ENCODE data around the gene ADCY1. TPM values are rescaled to one million over a fixed set of nuclear protein-coding genes. Genes with fewer than 3 reads are reported as not detected.

The ADCY1 gene
- total RNA-seq, 1 donor from 2014 or later, result 4.7 TPM

GRCh38 chr7:45698303-45699014, 124.3 kb downstream of the ADCY1 start:
- Mint-ChIP-seq H3K9me3 (peaks cover 4% of the 10 kb centered on the region), H3K27me3 (ENCODE audit: low read depth) (peaks cover 9% of the 10 kb centered on the region), H3K4me1 (no peaks in the 10 kb centered on the region), H3K27ac (no peak overlapping the region), H3K4me3 (no peak overlapping the region), H3K36me3 (no peaks in the 10 kb centered on the region)
- TF ChIP-seq CTCF (IDR thresholded peaks at IDR 0.05; ENCODE audit: unreplicated experiment), result no peak
- peak in 1 of 2 experiments; percentile 30 for DNase-seq (ENCODE audit: low spot score in 2 of 2, unreplicated experiment in 2 of 2)

GRCh38 chr7:45699015-45699309, 124.8 kb downstream of the ADCY1 start:
- peak in 1 of 2 experiments; percentile 13 for DNase-seq (ENCODE audit: low spot score in 2 of 2, unreplicated experiment in 2 of 2)
- H3K9me3 Mint-ChIP-seq, result peaks cover 4% of the 10 kb centered on the region
- no peak for TF ChIP-seq CTCF (IDR thresholded peaks at IDR 0.05; ENCODE audit: unreplicated experiment)
- H3K4me1 Mint-ChIP-seq, result no peaks in the 10 kb centered on the region
- H3K27me3 Mint-ChIP-seq (ENCODE audit: low read depth), result peaks cover 9% of the 10 kb centered on the region
- H3K4me3 Mint-ChIP-seq, result no peak overlapping the region
- no peak overlapping the region for H3K27ac Mint-ChIP-seq
- no peaks in the 10 kb centered on the region for H3K36me3 Mint-ChIP-seq

- Mint-ChIP-seq H3K27me3 (ENCODE audit: low read depth) (peaks cover 9% of the 10 kb centered on the region), H3K27ac (no peak overlapping the region), H3K4me1 (no peaks in the 10 kb centered on the region), H3K36me3 (no peaks in the 10 kb centered on the region), H3K9me3 (no peaks in the 10 kb centered on the region), H3K4me3 (no peak overlapping the region)
- no peak for TF ChIP-seq CTCF (IDR thresholded peaks at IDR 0.05; ENCODE audit: unreplicated experiment)
- peak in 1 of 2 experiments; percentile 21 for DNase-seq (ENCODE audit: low spot score in 2 of 2, unreplicated experiment in 2 of 2)
Observed at GRCh38 chr7:45699726-45700390, 125.7 kb downstream of the ADCY1 start.

- no peaks in the 10 kb centered on the region for H3K9me3 Mint-ChIP-seq
- H3K4me3 Mint-ChIP-seq, result no peak overlapping the region
- DNase-seq (ENCODE audit: low spot score in 2 of 2, unreplicated experiment in 2 of 2), result peak in 1 of 2 experiments; percentile 24
- H3K27ac Mint-ChIP-seq, result no peak overlapping the region
- no peaks in the 10 kb centered on the region for H3K4me1 Mint-ChIP-seq
- H3K36me3 Mint-ChIP-seq, result no peaks in the 10 kb centered on the region
- TF ChIP-seq CTCF (IDR thresholded peaks at IDR 0.05; ENCODE audit: unreplicated experiment), result no peak
- H3K27me3 Mint-ChIP-seq (ENCODE audit: low read depth), result peaks cover 9% of the 10 kb centered on the region
Observed at GRCh38 chr7:45700556-45700955, 126.4 kb downstream of the ADCY1 start.

GRCh38 chr7:45701701-45702510, 127.7 kb downstream of the ADCY1 start:
- Mint-ChIP-seq H3K36me3 (no peaks in the 10 kb centered on the region), H3K4me3 (no peak overlapping the region), H3K4me1 (no peaks in the 10 kb centered on the region), H3K27me3 (ENCODE audit: low read depth) (peaks cover 16% of the 10 kb centered on the region), H3K27ac (no peak overlapping the region), H3K9me3 (no peaks in the 10 kb centered on the region)
- no peak for TF ChIP-seq CTCF (IDR thresholded peaks at IDR 0.05; ENCODE audit: unreplicated experiment)
- no peak for DNase-seq (ENCODE audit: low spot score in 2 of 2, unreplicated experiment in 2 of 2)
